Amniotic stem cell (primary cell): ENCODE results near the gene DCST1.
"Not testable (repeated sequence)": the region's sequence is repeated elsewhere in the genome, so short reads cannot be mapped to it uniquely, and the experiment has no call there.

Source experiments
- DNase-seq: peaks from one replicate; lab custom pipeline; 2025; lab: John Stamatoyannopoulos, UW

DCST1 gene, protein sequence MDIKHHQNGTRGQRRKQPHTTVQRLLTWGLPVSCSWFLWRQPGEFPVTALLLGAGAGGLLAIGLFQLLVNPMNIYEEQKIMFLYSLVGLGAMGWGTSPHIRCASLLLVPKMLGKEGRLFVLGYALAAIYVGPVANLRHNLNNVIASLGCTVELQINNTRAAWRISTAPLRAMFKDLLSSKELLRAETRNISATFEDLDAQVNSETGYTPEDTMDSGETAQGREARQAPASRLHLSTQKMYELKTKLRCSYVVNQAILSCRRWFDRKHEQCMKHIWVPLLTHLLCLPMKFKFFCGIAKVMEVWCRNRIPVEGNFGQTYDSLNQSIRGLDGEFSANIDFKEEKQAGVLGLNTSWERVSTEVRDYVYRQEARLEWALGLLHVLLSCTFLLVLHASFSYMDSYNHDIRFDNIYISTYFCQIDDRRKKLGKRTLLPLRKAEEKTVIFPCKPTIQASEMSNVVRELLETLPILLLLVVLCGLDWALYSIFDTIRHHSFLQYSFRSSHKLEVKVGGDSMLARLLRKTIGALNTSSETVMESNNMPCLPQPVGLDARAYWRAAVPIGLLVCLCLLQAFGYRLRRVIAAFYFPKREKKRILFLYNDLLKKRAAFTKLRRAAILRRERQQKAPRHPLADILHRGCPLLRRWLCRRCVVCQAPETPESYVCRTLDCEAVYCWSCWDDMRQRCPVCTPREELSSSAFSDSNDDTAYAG

GRCh38 chr1:155033524-155033923 lies at the start of gene DCST1, which contains the start of gene DCST2:
Gene DCST1 (plus strand): TSS chr1:155033824. CDS start chr1:155034037, 213 bp downstream.
Gene DCST2 (minus strand): TSS chr1:155033781. CDS start chr1:155033701, 80 bp downstream.
- no peak for DNase-seq

GRCh38 chr1:154986736-154987135 lies 46.9 kb upstream of the DCST1 start:
- DNase-seq = not testable (repeated sequence)

DNA sequence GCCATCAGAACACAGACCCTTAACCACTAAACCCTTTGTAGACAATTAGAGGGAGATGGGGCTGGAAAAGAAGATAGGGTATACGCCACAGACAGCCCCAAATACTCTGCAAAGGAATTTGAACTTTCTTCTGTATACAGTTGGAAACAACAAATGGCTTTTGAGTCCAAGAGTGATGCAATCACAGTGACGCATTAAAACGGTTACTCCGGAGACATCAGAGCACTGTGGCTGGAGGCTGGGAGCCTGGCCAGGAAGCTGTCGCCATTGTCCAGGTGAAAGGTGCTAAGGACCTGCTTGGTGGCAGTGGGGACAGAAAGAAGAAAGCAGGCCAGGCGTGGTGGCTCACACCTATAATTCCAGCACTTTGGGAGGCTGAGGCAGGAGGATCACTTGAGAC lies 46.3 kb upstream of the DCST1 start:
- DNase-seq = no peak

GRCh38 chr1:154988058-154988954 lies 45.3 kb upstream of the DCST1 start:
- DNase-seq = no peak

DNA sequence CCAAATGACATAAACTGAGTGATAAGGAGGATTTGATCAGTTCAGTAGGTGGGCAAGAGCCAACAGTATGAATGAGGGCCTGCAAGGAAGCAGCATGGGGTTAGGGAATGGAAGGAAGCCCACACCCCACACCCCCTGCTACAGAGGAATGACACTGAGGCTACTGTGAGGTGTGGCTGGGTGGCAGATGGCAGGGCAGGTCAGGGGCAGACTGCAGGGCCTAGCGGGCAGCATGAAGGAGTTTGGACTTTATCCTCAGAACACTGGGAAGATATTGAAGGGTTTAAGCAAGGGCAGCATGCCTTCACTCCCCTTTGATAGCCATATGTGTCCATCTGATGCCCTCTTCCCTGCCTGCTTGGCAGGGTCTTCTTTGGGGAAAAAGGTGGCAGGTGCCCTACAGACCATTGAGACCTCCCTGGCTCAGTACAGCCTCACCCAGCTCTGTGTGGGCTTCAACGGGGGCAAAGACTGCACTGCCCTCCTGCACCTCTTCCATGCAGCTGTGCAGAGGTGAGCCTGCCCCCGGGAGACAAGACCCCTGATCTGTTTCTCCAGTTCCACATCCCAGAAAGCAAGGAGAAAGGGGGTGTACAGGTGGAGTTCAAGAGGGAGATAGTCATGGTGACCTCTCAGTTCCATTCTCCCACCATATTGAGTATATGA lies 44.3 kb upstream of the DCST1 start:
- no peak for DNase-seq

- DNase-seq = no peak
Measured at GRCh38 chr1:154990276-154990675, 43.3 kb upstream of the DCST1 start.

GRCh38 chr1:154992721-154993571 lies 40.7 kb upstream of the DCST1 start:
- no peak for DNase-seq

GRCh38 chr1:154993572-154994268 lies 39.9 kb upstream of the DCST1 start, which contains the start of gene LENEP:
Gene LENEP (plus strand): TSS chr1:154993586. CDS start chr1:154993608, 22 bp downstream.
- DNase-seq = no peak

GRCh38 chr1:154994269-154994587 lies 39.4 kb upstream of the DCST1 start:
- DNase-seq = no peak

GRCh38 chr1:154994591-154994990 lies 39.0 kb upstream of the DCST1 start:
- no peak for DNase-seq

GRCh38 chr1:154995301-154995983 lies 38.2 kb upstream of the DCST1 start:
- DNase-seq = peak; percentile 56

GRCh38 chr1:154996966-154997701 lies 36.5 kb upstream of the DCST1 start:
- no peak for DNase-seq

DNA sequence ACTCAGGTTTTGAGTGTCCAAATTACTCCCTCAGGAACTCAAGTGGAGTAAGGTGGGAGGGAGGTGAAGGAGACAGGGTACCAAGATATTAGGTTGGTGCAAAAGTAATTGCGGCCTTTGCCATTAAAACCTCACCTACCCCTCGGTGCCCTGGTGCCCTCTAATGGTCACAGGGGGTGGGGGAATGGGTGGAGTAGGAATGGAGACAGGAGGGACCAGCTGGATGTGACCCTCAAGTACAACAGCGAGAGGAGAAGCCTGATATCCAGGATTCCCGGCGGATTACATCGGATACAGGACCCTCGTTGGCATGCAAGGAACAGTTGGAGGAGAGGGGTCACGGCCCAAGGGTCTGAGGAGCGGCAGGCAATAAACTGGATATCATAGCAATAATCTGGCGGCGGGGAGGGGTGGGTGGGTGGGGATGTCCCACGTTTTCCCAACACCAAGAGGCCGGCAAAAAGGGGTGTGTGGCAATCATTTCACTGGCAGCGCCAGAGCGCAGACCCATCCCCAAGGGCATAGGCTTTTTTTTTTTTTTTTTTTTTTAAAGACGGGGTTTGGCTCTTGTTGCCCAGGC lies 35.3 kb upstream of the DCST1 start:
- no peak for DNase-seq

DNA sequence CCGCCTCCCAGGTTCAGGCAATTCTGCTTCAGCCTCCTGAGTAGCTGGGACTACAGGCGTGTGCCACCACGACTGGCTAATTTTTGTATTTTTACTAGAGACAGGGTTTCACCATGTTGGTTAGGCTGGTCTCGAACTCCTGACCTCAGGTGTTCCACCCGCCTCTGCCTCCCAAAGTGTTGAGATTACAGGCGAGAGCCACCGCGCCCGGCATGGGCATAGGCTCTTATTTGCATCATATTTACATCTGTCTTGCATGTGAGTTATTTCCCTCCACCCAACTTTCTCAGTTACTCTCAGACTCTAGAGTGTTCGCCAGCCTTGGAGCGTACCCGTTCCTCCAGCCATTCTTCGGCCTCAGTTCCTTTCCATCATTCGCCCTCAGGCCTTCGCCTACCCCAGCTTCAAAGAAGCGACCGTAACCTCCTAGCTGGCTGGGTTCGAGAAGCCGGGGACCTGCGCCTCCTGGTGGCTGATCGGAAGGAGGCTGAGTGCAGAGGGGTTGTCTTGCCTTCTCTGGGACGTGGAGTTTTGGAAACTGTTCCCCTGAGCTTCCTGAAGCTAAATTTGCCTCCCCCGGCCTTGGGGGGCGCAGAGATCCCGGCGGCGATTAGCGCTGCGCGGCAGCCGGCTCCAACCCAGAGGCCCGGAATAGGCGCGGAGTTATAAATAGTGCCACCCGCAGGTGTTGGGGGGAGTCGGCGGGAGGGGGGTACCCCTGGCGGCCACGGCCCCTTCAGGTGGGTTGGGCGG lies 34.6 kb upstream of the DCST1 start:
- peak; percentile 21 for DNase-seq

DNA sequence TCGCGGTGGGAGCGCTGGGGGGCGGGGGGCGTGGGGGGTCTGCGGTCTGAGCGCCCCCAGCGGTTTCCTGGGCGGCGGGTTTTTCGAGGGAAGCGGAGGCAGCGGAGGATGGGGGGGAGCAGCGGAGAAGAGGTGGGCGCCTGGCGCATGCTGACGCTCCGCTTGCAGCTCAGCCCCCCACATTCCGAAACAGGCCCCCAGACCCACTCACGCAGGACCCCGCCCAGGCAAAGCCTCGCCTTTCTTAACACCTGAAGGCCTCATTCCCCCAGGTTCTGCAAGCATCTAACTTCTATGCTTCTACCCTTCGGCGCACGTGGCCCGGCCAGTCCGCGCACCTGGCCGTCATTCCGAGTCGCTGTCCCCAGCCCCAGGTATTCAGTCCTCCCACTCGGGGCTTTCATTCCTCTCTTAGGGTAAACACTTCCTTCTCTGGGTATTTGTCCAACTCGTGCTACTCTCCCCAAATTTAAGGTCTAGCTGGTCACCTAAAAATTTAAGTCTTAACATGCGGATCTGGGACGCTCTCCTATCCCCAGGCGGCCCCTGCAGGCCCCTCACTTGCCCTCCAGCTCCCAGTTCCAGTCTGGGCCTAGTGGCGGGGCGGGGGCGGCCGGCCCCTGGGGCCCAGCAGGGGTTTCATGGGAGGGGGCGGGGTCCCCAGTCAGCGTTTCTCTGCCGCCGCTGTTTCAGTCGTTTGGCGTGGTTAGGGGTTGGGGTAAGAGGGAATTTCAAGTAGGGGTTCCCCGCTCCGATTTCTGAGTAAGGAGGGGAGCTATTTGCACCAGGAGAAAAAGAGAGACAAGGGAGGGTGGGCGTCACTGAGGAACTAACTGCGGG lies 33.8 kb upstream of the DCST1 start:
- DNase-seq = no peak

DNA sequence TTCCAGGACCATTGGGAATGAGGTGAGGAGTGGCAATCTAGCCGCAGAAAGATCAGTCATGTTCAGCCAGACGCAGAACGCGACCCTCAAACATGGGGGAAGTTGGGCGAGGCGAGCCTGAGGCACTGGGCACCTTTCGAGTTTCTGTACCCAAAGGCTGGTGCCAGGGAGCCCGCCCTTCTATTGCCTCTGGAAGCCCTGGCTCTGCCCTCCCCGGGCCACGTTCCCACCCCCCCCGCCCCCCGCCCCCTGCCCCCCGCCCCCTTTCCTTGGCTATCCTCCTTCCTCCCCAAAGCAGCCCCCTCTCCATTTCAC lies 33.3 kb upstream of the DCST1 start:
- no peak for DNase-seq
